ENCODE data around the gene ENOX2.

The ENOX2 gene

GRCh38 chrX:130649738-130650137 is 253.3 kb downstream of the ENOX2 start:
- Histone ChIP-seq H3K27ac (ENCODE audit: low read length) (no peak overlapping the region), H3K36me3 (ENCODE audit: control insufficient read depth, low read depth, low read length) (no peaks in the 10 kb centered on the region), H3K9me3 (ENCODE audit: control insufficient read depth, low read depth, low read length) (peaks cover 3% of the 10 kb centered on the region), H3K9ac (ENCODE audit: low read length) (no peak overlapping the region), H3K27me3 (ENCODE audit: control insufficient read depth, insufficient read depth, low read length) (no peaks in the 10 kb centered on the region), H3K4me1 (ENCODE audit: control insufficient read depth, low read depth, low read length) (no peaks in the 10 kb centered on the region), H3K4me3 (ENCODE audit: low read length) (no peak overlapping the region)

- H3K4me1 ChIP-seq (ENCODE audit: control insufficient read depth, low read depth, low read length) = no peaks in the 10 kb centered on the region
- H3K9me3 ChIP-seq (ENCODE audit: control insufficient read depth, low read depth, low read length) = peaks cover 8% of the 10 kb centered on the region
- no peaks in the 10 kb centered on the region for H3K36me3 ChIP-seq (ENCODE audit: control insufficient read depth, low read depth, low read length)
- H3K9ac ChIP-seq (ENCODE audit: low read length) = no peak overlapping the region
- H3K27ac ChIP-seq (ENCODE audit: low read length) = no peak overlapping the region
- no peaks in the 10 kb centered on the region for H3K27me3 ChIP-seq (ENCODE audit: control insufficient read depth, insufficient read depth, low read length)
- no peak overlapping the region for H3K4me3 ChIP-seq (ENCODE audit: low read length)
Observed at GRCh38 chrX:130647468-130647867, 255.5 kb downstream of the ENOX2 start.

- Histone ChIP-seq H3K4me1 (ENCODE audit: control insufficient read depth, low read depth, low read length) (no peaks in the 10 kb centered on the region), H3K36me3 (ENCODE audit: control insufficient read depth, low read depth, low read length) (no peaks in the 10 kb centered on the region), H3K4me3 (ENCODE audit: low read length) (no peak overlapping the region), H3K27me3 (ENCODE audit: control insufficient read depth, insufficient read depth, low read length) (no peaks in the 10 kb centered on the region), H3K9me3 (ENCODE audit: control insufficient read depth, low read depth, low read length) (peaks cover 10% of the 10 kb centered on the region), H3K9ac (ENCODE audit: low read length) (no peak overlapping the region), H3K27ac (ENCODE audit: low read length) (no peak overlapping the region)
Observed at GRCh38 chrX:130645955-130646583, 256.9 kb downstream of the ENOX2 start.

- Histone ChIP-seq H3K27me3 (ENCODE audit: control insufficient read depth, insufficient read depth, low read length) (no peaks in the 10 kb centered on the region), H3K9me3 (ENCODE audit: control insufficient read depth, low read depth, low read length) (peaks cover 5% of the 10 kb centered on the region), H3K36me3 (ENCODE audit: control insufficient read depth, low read depth, low read length) (no peaks in the 10 kb centered on the region), H3K27ac (ENCODE audit: low read length) (no peak overlapping the region), H3K4me3 (ENCODE audit: low read length) (no peak overlapping the region), H3K9ac (ENCODE audit: low read length) (no peak overlapping the region), H3K4me1 (ENCODE audit: control insufficient read depth, low read depth, low read length) (peaks cover 2% of the 10 kb centered on the region)
Observed at GRCh38 chrX:130637591-130637990, 265.4 kb downstream of the ENOX2 start.

GRCh38 chrX:130636277-130636676 is 266.7 kb downstream of the ENOX2 start:
- peaks cover 9% of the 10 kb centered on the region for H3K4me1 ChIP-seq (ENCODE audit: control insufficient read depth, low read depth, low read length)
- H3K36me3 ChIP-seq (ENCODE audit: control insufficient read depth, low read depth, low read length) = no peaks in the 10 kb centered on the region
- no peak overlapping the region for H3K9ac ChIP-seq (ENCODE audit: low read length)

GRCh38 chrX:130631011-130631410 is 272.0 kb downstream of the ENOX2 start:
- Histone ChIP-seq H3K36me3 (ENCODE audit: control insufficient read depth, low read depth, low read length) (no peaks in the 10 kb centered on the region), H3K9me3 (ENCODE audit: control insufficient read depth, low read depth, low read length) (peaks cover 9% of the 10 kb centered on the region), H3K9ac (ENCODE audit: low read length) (no peak overlapping the region), H3K27ac (ENCODE audit: low read length) (no peak overlapping the region), H3K27me3 (ENCODE audit: control insufficient read depth, insufficient read depth, low read length) (no peaks in the 10 kb centered on the region), H3K4me3 (ENCODE audit: low read length) (no peak overlapping the region), H3K4me1 (ENCODE audit: control insufficient read depth, low read depth, low read length) (peaks cover 14% of the 10 kb centered on the region)

More at GRCh38 chrX:130636277-130636676, 266.7 kb downstream of the ENOX2 start:
- peaks cover 2% of the 10 kb centered on the region for H3K9me3 ChIP-seq (ENCODE audit: control insufficient read depth, low read depth, low read length)
- H3K27ac ChIP-seq (ENCODE audit: low read length) = no peak overlapping the region
- H3K27me3 ChIP-seq (ENCODE audit: control insufficient read depth, insufficient read depth, low read length) = no peaks in the 10 kb centered on the region
- H3K4me3 ChIP-seq (ENCODE audit: low read length) = no peak overlapping the region

- H3K27ac ChIP-seq (ENCODE audit: low read length) = no peak overlapping the region
- H3K27me3 ChIP-seq (ENCODE audit: control insufficient read depth, insufficient read depth, low read length) = no peaks in the 10 kb centered on the region
- peaks cover 9% of the 10 kb centered on the region for H3K9me3 ChIP-seq (ENCODE audit: control insufficient read depth, low read depth, low read length)
- H3K9ac ChIP-seq (ENCODE audit: low read length) = no peak overlapping the region
- no peaks in the 10 kb centered on the region for H3K36me3 ChIP-seq (ENCODE audit: control insufficient read depth, low read depth, low read length)
- peaks cover 14% of the 10 kb centered on the region for H3K4me1 ChIP-seq (ENCODE audit: control insufficient read depth, low read depth, low read length)
- H3K4me3 ChIP-seq (ENCODE audit: low read length) = no peak overlapping the region
Observed at GRCh38 chrX:130628516-130628915, 274.5 kb downstream of the ENOX2 start.

- H3K27ac ChIP-seq (ENCODE audit: low read length) = no peak overlapping the region
- peaks cover 6% of the 10 kb centered on the region for H3K4me1 ChIP-seq (ENCODE audit: control insufficient read depth, low read depth, low read length)
- no peak overlapping the region for H3K9ac ChIP-seq (ENCODE audit: low read length)
- peaks cover 9% of the 10 kb centered on the region for H3K9me3 ChIP-seq (ENCODE audit: control insufficient read depth, low read depth, low read length)
- H3K4me3 ChIP-seq (ENCODE audit: low read length) = no peak overlapping the region
- no peaks in the 10 kb centered on the region for H3K36me3 ChIP-seq (ENCODE audit: control insufficient read depth, low read depth, low read length)
- no peaks in the 10 kb centered on the region for H3K27me3 ChIP-seq (ENCODE audit: control insufficient read depth, insufficient read depth, low read length)
Observed at GRCh38 chrX:130626521-130626920, 276.5 kb downstream of the ENOX2 start.

- H3K4me3 ChIP-seq (ENCODE audit: low read length) = no peak overlapping the region
- peaks cover 14% of the 10 kb centered on the region for H3K9me3 ChIP-seq (ENCODE audit: control insufficient read depth, low read depth, low read length)
- H3K27me3 ChIP-seq (ENCODE audit: control insufficient read depth, insufficient read depth, low read length) = no peaks in the 10 kb centered on the region
- H3K27ac ChIP-seq (ENCODE audit: low read length) = no peak overlapping the region
- no peak overlapping the region for H3K9ac ChIP-seq (ENCODE audit: low read length)
- H3K36me3 ChIP-seq (ENCODE audit: control insufficient read depth, low read depth, low read length) = no peaks in the 10 kb centered on the region
- H3K4me1 ChIP-seq (ENCODE audit: control insufficient read depth, low read depth, low read length) = peaks cover 6% of the 10 kb centered on the region
Observed at GRCh38 chrX:130625386-130625785, 277.6 kb downstream of the ENOX2 start.

GRCh38 chrX:130623518-130623917 is 279.5 kb downstream of the ENOX2 start:
- Histone ChIP-seq H3K27me3 (ENCODE audit: control insufficient read depth, insufficient read depth, low read length) (no peaks in the 10 kb centered on the region), H3K4me1 (ENCODE audit: control insufficient read depth, low read depth, low read length) (peaks cover 6% of the 10 kb centered on the region), H3K4me3 (ENCODE audit: low read length) (no peak overlapping the region), H3K9me3 (ENCODE audit: control insufficient read depth, low read depth, low read length) (peaks cover 13% of the 10 kb centered on the region), H3K9ac (ENCODE audit: low read length) (no peak overlapping the region), H3K36me3 (ENCODE audit: control insufficient read depth, low read depth, low read length) (no peaks in the 10 kb centered on the region), H3K27ac (ENCODE audit: low read length) (no peak overlapping the region)

GRCh38 chrX:130615941-130616340 is 287.1 kb downstream of the ENOX2 start:
- H3K9me3 ChIP-seq (ENCODE audit: control insufficient read depth, low read depth, low read length) = peaks cover 16% of the 10 kb centered on the region
- H3K4me1 ChIP-seq (ENCODE audit: control insufficient read depth, low read depth, low read length) = no peaks in the 10 kb centered on the region
- no peak overlapping the region for H3K4me3 ChIP-seq (ENCODE audit: low read length)
- H3K27me3 ChIP-seq (ENCODE audit: control insufficient read depth, insufficient read depth, low read length) = no peaks in the 10 kb centered on the region
- no peak overlapping the region for H3K27ac ChIP-seq (ENCODE audit: low read length)
- H3K36me3 ChIP-seq (ENCODE audit: control insufficient read depth, low read depth, low read length) = no peaks in the 10 kb centered on the region
- H3K9ac ChIP-seq (ENCODE audit: low read length) = no peak overlapping the region

GRCh38 chrX:130607431-130607830 is 295.6 kb downstream of the ENOX2 start:
- Histone ChIP-seq H3K27me3 (ENCODE audit: control insufficient read depth, insufficient read depth, low read length) (no peaks in the 10 kb centered on the region), H3K9me3 (ENCODE audit: control insufficient read depth, low read depth, low read length) (peaks cover 4% of the 10 kb centered on the region), H3K4me1 (ENCODE audit: control insufficient read depth, low read depth, low read length) (no peaks in the 10 kb centered on the region), H3K36me3 (ENCODE audit: control insufficient read depth, low read depth, low read length) (no peaks in the 10 kb centered on the region), H3K27ac (ENCODE audit: low read length) (no peak overlapping the region), H3K9ac (ENCODE audit: low read length) (no peak overlapping the region), H3K4me3 (ENCODE audit: low read length) (no peak overlapping the region)

All from iPS-18a (cell line).